ENCODE results near the gene BHLHA15.

BHLHA15 gene

GRCh38 chr7:98242342-98242741 lies 31.1 kb downstream of the BHLHA15 start:
- TF ChIP-seq, protein P1, sequence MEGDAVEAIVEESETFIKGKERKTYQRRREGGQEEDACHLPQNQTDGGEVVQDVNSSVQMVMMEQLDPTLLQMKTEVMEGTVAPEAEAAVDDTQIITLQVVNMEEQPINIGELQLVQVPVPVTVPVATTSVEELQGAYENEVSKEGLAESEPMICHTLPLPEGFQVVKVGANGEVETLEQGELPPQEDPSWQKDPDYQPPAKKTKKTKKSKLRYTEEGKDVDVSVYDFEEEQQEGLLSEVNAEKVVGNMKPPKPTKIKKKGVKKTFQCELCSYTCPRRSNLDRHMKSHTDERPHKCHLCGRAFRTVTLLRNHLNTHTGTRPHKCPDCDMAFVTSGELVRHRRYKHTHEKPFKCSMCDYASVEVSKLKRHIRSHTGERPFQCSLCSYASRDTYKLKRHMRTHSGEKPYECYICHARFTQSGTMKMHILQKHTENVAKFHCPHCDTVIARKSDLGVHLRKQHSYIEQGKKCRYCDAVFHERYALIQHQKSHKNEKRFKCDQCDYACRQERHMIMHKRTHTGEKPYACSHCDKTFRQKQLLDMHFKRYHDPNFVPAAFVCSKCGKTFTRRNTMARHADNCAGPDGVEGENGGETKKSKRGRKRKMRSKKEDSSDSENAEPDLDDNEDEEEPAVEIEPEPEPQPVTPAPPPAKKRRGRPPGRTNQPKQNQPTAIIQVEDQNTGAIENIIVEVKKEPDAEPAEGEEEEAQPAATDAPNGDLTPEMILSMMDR (IDR thresholded peaks at IDR 0.05): no peak

- TF ChIP-seq, protein P1 (IDR thresholded peaks at IDR 0.05): no peak
These were observed 31.7 kb downstream of the BHLHA15 start for GRCh38 chr7:98242934-98243333.

DNA sequence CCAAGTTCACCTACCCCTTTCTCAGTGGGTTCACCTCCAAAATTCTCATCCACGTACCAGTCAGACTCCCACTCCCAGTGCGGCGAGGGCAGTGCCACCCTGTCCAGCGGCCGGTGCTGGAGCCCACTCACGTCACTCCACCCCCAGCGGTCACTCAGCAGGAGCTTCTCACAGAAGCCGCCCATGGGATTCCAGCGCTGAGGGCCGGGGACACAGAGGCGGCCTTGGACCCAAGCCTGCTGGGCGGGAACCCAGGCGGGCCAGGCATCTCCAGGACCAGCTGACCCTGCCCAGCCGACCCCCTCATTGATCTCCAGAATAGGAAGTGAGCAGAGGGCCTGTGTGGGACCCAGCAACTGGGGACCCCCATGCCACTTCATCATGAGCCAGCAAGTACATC lies 33.6 kb downstream of the BHLHA15 start:
- TF ChIP-seq, protein P1 (IDR thresholded peaks at IDR 0.05): no peak

- TF ChIP-seq, protein P1 (IDR thresholded peaks at IDR 0.05): no peak
These were observed 36.9 kb downstream of the BHLHA15 start for GRCh38 chr7:98248156-98248555.

DNA sequence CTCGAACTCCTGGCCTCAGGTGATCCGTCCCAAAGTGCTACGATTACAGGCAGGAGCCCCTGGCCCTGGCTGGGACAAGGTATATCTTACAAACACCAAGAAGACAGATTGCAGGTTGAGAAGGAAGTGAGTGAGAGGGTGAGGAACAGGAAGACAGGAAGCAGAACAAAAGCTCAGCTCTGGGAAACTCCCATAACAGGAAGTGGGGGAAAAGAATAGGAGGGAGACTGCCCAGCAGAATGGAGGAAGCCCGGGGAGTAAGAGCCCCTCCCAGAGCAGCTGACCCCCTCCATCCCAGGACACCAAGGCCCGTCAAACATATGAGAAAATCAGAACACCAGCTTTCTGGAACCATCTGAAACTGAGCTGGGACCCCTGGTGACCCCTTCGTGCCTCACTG lies 37.9 kb downstream of the BHLHA15 start:
- TF ChIP-seq, protein P1 (IDR thresholded peaks at IDR 0.05): no peak

DNA sequence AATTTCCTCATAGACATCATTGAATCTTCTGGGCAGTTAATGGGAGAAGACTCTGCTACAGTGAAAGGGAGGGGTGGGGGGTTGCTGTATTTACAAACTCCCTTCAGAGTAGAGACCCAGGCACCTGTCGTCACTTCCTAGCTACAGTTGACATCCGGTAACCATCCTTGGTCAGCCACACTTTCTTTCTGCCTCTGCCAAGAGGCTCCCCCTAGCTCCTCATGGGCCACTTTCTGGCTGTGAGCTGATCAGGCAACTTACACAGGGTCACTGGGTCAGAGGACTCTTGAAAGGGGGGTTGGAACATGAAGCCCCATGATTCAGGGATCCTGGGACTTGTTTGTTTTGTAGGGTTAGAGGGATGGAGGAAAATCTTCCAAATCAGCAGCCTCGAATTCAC lies 39.5 kb downstream of the BHLHA15 start:
- TF ChIP-seq, protein P1 (IDR thresholded peaks at IDR 0.05): no peak

GRCh38 chr7:98251231-98251600 lies 40.0 kb downstream of the BHLHA15 start:
- TF ChIP-seq, protein P1 (IDR thresholded peaks at IDR 0.05): no peak
